Neutrophil (primary cell): ENCODE data around the gene SMYD3.
"Not testable (repeated sequence)": the region's sequence is repeated elsewhere in the genome, so short reads cannot be mapped to it uniquely, and the experiment has no call there.

Experiments
- H3K27ac ChIP-seq: fragments of 200-600 bp; sonication (generic); 2 replicates; pipeline ENCODE4 v1.5.1; 2016; ENCODE audit warnings: mild to moderate bottlenecking, moderate library complexity
- H3K27me3 ChIP-seq: fragments of 200-600 bp; sonication (generic); 2 replicates; pipeline ENCODE4 v1.6.0; 2016; ENCODE audit warnings: mild to moderate bottlenecking
- H3K36me3 ChIP-seq: fragments of 200-600 bp; sonication (generic); 2 replicates; pipeline ENCODE4 v1.5.1; 2017
- H3K4me1 ChIP-seq, 2 experiments: fragments of 200-600 bp in 1 of 2; sonication (generic) in 1 of 2; 1 replicate in 1 of 2; 2 replicates in 1 of 2; pipeline versions ENCODE4 v1.5.1 to v1.6.1; 2013 to 2016; ENCODE audit warnings: low read depth in 1 of 2, low read length in 1 of 2, mild to moderate bottlenecking in 1 of 2, moderate library complexity in 1 of 2; ENCODE audit not compliant: control insufficient read depth in 1 of 2, insufficient read depth in 1 of 2
- H3K4me3 ChIP-seq, 2 experiments: fragments of 200-600 bp in 1 of 2; sonication (generic) in 1 of 2; 1 replicate in 1 of 2; 2 replicates in 1 of 2; pipeline ENCODE4 v1.5.1; 2013 to 2016; ENCODE audit warnings: low read depth in 1 of 2, low read length in 1 of 2, mild to moderate bottlenecking in 1 of 2, moderate library complexity in 1 of 2
- H3K9me3 ChIP-seq: fragments of 200-600 bp; sonication (generic); 2 replicates; pipeline ENCODE4 v1.5.1; 2016
- TF ChIP-seq, protein P1 (sequence below): fragments of 200-600 bp; sonication (generic); IDR thresholded peaks from 2 replicates; pipeline ENCODE4 v1.5.1; 2016; ENCODE audit warnings: antibody characterized with exemption

The SMYD3 gene

DNA sequence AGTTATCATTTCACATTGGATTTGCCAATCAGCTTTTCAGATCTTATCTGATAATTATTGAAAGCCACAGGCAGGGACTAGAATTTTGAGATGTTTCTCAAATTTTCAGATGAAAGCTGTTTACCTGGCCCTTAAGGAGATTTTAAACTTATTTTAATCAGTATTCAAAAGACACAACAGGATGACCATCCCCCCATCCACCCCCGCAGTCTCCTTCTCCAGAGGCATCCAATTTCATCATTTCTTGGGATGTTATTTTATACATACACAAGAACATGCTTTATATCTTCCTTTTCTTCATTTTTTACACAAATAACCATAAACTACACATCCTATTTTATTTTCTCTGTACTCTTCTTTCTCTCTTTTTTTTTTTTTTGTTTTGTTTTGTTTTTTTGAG is 470.9 kb downstream of the SMYD3 start:
- H3K27me3 ChIP-seq = no peaks in the 10 kb centered on the region
- H3K9me3 ChIP-seq = no peaks in the 10 kb centered on the region
- no peak overlapping the region for H3K27ac ChIP-seq
- H3K36me3 ChIP-seq = no peaks in the 10 kb centered on the region
- no peaks in the 10 kb centered on the region for H3K4me1 ChIP-seq
- TF ChIP-seq, protein P1, sequence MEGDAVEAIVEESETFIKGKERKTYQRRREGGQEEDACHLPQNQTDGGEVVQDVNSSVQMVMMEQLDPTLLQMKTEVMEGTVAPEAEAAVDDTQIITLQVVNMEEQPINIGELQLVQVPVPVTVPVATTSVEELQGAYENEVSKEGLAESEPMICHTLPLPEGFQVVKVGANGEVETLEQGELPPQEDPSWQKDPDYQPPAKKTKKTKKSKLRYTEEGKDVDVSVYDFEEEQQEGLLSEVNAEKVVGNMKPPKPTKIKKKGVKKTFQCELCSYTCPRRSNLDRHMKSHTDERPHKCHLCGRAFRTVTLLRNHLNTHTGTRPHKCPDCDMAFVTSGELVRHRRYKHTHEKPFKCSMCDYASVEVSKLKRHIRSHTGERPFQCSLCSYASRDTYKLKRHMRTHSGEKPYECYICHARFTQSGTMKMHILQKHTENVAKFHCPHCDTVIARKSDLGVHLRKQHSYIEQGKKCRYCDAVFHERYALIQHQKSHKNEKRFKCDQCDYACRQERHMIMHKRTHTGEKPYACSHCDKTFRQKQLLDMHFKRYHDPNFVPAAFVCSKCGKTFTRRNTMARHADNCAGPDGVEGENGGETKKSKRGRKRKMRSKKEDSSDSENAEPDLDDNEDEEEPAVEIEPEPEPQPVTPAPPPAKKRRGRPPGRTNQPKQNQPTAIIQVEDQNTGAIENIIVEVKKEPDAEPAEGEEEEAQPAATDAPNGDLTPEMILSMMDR = no peak
- no peak overlapping the region for H3K4me3 ChIP-seq

DNA sequence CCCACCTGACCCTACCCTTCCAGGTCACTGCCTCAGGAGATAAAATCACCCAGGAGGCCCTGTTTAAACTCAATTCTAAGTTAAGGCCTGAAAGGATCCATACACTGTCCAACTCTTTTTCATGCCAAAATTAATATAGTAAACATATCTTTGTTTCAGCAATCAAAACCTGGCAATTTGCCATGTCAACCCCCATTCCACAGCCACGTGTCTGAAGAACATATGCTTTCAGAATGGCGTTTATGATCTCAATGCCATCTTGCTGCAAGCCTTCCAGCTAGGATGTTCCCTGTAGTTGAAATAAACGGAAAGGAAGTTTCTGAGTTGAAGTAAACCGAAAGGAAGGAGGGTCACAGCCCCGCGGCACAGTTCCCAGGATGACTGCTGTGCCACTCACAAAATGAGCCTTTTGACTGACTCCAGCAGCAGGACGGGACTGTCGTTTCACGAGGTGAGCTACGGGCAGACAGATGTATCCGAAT is 472.0 kb downstream of the SMYD3 start:
- no peaks in the 10 kb centered on the region for H3K36me3 ChIP-seq
- H3K4me3 ChIP-seq = no peak overlapping the region
- no peaks in the 10 kb centered on the region for H3K4me1 ChIP-seq
- H3K27me3 ChIP-seq = no peaks in the 10 kb centered on the region
- H3K27ac ChIP-seq = no peak overlapping the region
- TF ChIP-seq, protein P1 = no peak
- H3K9me3 ChIP-seq = no peaks in the 10 kb centered on the region

DNA sequence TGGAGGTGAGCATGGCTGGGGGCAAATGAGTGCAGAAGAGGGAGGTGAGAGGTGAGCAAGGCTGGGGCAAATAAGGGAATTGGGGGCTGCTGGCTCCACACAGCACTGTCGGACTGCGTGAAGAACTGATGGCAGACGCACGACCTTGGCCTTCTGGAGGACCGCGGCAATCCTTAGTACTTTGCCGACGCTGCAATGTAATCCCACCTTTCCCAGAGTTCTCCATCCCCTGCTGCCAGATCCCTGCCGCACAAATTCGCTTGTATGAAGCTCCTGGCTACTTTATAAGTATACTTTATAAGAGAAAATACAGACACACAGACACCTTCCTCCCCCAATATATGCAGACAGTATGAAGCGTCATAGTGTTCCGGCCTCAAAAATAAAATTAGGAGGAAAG is 472.4 kb downstream of the SMYD3 start:
- Histone ChIP-seq H3K4me3 (no peak overlapping the region), H3K9me3 (no peaks in the 10 kb centered on the region), H3K4me1 (no peaks in the 10 kb centered on the region), H3K27ac (no peak overlapping the region), H3K36me3 (no peaks in the 10 kb centered on the region), H3K27me3 (no peaks in the 10 kb centered on the region)
- TF ChIP-seq, protein P1 = no peak

DNA sequence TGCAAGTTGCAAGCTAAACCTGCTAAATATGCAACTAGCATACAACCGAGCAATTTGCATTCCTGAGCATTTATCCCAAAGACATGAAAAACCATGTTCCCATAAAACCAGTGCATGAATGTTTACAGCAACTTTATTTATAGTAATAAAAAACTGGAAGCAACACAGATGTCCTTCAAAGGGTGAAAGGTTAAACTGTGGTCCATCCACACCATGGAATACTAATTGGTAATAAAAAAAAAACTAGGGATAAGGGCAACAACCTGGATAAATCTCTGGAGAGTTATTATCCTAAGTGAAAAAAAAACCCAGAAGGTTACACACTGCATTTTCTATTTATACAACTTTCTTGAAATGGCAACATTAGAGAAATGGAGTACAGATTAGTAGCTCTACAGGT is 474.1 kb downstream of the SMYD3 start:
- no peaks in the 10 kb centered on the region for H3K36me3 ChIP-seq
- TF ChIP-seq, protein P1 = no peak
- no peak overlapping the region for H3K27ac ChIP-seq

DNA sequence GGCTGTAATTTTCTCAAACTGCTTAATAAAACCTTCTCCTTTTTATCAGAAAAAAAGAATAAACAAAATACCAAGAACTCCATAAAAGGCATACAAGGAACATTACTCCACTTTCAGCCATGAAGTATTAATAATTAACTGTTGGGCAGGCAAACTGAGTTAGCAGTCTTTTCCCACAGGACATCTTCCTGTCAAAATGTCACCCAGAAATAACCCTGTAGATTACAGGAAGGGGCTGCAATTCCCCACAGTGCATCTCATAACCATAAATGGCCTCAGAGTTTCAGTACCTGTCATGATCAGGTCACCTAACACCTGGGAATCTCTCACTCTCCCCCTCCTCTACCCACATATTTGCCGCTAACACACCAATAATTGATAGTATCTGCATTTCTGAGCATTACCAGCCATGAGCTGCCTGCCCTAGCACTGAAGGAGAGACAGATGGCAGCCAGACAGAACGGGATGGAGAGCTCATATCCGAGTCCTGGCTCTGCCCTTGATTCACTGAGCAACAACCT is 475.0 kb downstream of the SMYD3 start:
- Histone ChIP-seq H3K9me3 (no peaks in the 10 kb centered on the region), H3K27ac (no peak overlapping the region), H3K27me3 (no peaks in the 10 kb centered on the region), H3K4me3 (no peak overlapping the region), H3K36me3 (no peaks in the 10 kb centered on the region), H3K4me1 (no peaks in the 10 kb centered on the region)
- TF ChIP-seq, protein P1 = no peak

More for the DNA sequence above, 474.1 kb downstream of the SMYD3 start:
- no peaks in the 10 kb centered on the region for H3K27me3 ChIP-seq
- H3K4me1 ChIP-seq = no peaks in the 10 kb centered on the region
- H3K9me3 ChIP-seq = no peaks in the 10 kb centered on the region
- no peak overlapping the region for H3K4me3 ChIP-seq

DNA sequence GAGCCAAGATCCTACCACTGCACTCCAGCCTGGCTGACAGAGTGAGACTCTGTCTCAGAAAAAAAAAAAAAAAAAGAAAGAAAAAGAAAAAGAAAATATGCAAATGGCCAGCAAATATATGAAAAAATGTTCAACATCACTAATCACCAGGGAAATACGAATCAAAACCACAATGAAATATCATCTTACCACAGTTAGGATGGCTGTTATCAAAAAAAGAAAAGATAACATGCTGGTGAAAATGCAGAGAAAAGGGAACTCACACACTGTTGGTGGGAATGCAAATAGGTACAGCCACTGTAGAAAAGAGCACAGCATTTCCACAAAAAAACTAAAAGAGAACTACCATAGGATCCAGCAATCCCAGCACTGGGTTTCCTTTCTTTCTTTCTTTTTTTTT is 477.5 kb downstream of the SMYD3 start:
- Histone ChIP-seq H3K4me3 (no peak overlapping the region), H3K27me3 (no peaks in the 10 kb centered on the region), H3K36me3 (no peaks in the 10 kb centered on the region), H3K27ac (no peak overlapping the region), H3K4me1 (no peaks in the 10 kb centered on the region), H3K9me3 (no peaks in the 10 kb centered on the region)
- TF ChIP-seq, protein P1 = no peak

DNA sequence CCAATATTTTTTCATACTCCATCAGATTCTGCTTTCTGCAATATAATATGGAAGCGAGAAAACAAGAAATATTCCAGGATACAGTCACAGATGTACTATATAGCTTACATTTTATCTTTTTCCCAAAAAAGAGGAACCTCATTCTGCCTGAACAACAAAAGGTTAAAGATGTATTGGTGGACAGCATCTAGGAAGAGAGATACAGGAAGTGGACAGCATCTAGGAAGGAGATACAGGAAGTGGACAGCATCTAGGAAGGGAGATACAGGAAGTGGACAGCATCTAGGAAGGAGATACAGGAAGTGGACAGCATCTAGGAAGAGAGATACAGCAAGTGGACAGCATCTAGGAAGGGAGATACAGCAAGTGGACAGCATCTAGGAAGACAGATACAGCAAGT is 483.0 kb downstream of the SMYD3 start:
- H3K36me3 ChIP-seq, H3K9me3 ChIP-seq, H3K4me3 ChIP-seq, H3K27me3 ChIP-seq, H3K27ac ChIP-seq: not testable (repeated sequence)
- peaks cover 33 to 43% of the 10 kb centered on the region in 2 experiments for H3K4me1 ChIP-seq
